ENCODE data around the gene USP13.

DNA sequence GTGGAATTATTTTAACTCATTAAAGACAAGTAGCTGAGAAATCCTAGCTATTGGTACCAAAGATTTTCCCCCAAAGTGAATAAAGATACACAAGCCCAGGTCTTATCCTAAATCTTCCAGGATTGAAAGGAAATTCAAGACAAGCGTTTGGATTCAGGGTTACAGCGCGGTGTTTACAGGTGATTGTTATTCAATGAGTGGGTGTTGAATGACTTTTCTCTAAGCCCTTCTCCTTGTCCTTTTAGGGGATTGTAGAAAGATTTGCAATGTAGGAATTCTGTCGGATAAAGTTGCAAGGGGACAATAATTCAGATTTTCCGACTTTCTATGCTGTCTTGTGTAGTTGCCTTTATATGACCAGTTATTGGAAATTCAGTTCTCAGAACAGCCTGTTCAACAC is 57.2 kb downstream of the USP13 start:
- TF ChIP-seq, protein P1, sequence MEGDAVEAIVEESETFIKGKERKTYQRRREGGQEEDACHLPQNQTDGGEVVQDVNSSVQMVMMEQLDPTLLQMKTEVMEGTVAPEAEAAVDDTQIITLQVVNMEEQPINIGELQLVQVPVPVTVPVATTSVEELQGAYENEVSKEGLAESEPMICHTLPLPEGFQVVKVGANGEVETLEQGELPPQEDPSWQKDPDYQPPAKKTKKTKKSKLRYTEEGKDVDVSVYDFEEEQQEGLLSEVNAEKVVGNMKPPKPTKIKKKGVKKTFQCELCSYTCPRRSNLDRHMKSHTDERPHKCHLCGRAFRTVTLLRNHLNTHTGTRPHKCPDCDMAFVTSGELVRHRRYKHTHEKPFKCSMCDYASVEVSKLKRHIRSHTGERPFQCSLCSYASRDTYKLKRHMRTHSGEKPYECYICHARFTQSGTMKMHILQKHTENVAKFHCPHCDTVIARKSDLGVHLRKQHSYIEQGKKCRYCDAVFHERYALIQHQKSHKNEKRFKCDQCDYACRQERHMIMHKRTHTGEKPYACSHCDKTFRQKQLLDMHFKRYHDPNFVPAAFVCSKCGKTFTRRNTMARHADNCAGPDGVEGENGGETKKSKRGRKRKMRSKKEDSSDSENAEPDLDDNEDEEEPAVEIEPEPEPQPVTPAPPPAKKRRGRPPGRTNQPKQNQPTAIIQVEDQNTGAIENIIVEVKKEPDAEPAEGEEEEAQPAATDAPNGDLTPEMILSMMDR (conservative IDR thresholded peaks at IDR 0.05), result no peak
- TF ChIP-seq ZFX (IDR thresholded peaks at IDR 0.05), result no peak
